ENCODE results near the gene ALDH1L1. TPM values are rescaled to one million over a fixed set of nuclear protein-coding genes. Genes with fewer than 3 reads are reported as not detected.

ALDH1L1 gene
- total RNA-seq, 5 donors from 2014 or later (not counting 1 experiment from before 2014, with no cell fraction given): 0.19 to 1.6 (median 0.20) TPM; not detected in 2

- DNase-seq (no peak), ATAC-seq (replicated peaks in 1 of 4) (no peak)
- no peaks in the 10 kb centered on the region for H3K9me3 Mint-ChIP-seq
- ChIA-PET POLR2A (no interaction called here), CTCF (no interaction called here)
- WGBS (ENCODE audit: insufficient coverage): 100% methylated on average over 5 of the region's 7 CpGs
- peaks cover 35% of the 10 kb centered on the region for H3K36me3 Mint-ChIP-seq
- Histone ChIP-seq H3K9me3 (no peaks in the 10 kb centered on the region), H3K27me3 (replicated peaks in 1 of 2; ENCODE audit: control insufficient read depth in 2 of 2, extremely low read depth in 1 of 2, insufficient read depth in 2 of 2, low read length in 1 of 2) (no peaks in the 10 kb centered on the region), H3K27ac (ENCODE audit: low read length) (no peak overlapping the region), H3K4me3 (ENCODE audit: control insufficient read depth in 1 of 2, extremely low read depth in 1 of 2, low read length in 1 of 2) (no peak overlapping the region), H3K4me1 (ENCODE audit: control insufficient read depth in 1 of 2, extremely low read depth in 1 of 2, insufficient read depth in 2 of 2, low read length in 2 of 2) (peaks cover 3 to 15% of the 10 kb centered on the region in 2 experiments), H3K36me3 (ENCODE audit: control insufficient read depth in 2 of 2, extremely low read depth in 1 of 2, insufficient read depth in 1 of 2, low read length in 1 of 2) (peaks cover 2 to 5% of the 10 kb centered on the region in 2 donors)
- peaks cover 15 to 31% (median 16%) of the 10 kb centered on the region in 3 donors for H3K4me1 Mint-ChIP-seq
- H3K27ac Mint-ChIP-seq: no peak overlapping the region
- H3K4me3 Mint-ChIP-seq: no peak overlapping the region
- H3K27me3 Mint-ChIP-seq: no peaks in the 10 kb centered on the region
Observed at GRCh38 chr3:126060613-126061145, 119.7 kb downstream of the ALDH1L1 start.

GRCh38 chr3:126058666-126059065 lies 121.7 kb downstream of the ALDH1L1 start:
- Mint-ChIP-seq H3K9me3 (no peaks in the 10 kb centered on the region), H3K4me1 (peaks cover 9 to 26% (median 12%) of the 10 kb centered on the region in 3 donors), H3K27ac (no peak overlapping the region), H3K36me3 (peaks cover 24% of the 10 kb centered on the region), H3K4me3 (no peak overlapping the region), H3K27me3 (no peaks in the 10 kb centered on the region)
- POLR2A ChIA-PET: no interaction called here
- DNase-seq (no peak), ATAC-seq (replicated peaks in 1 of 4) (no peak)
- Histone ChIP-seq H3K27ac (ENCODE audit: low read length) (no peak overlapping the region), H3K4me3 (ENCODE audit: control insufficient read depth in 1 of 2, extremely low read depth in 1 of 2, low read length in 1 of 2) (no peak overlapping the region), H3K9me3 (no peaks in the 10 kb centered on the region), H3K4me1 (ENCODE audit: control insufficient read depth in 1 of 2, extremely low read depth in 1 of 2, insufficient read depth in 2 of 2, low read length in 2 of 2) (peaks cover 3 to 10% of the 10 kb centered on the region in 2 experiments), H3K27me3 (replicated peaks in 1 of 2; ENCODE audit: control insufficient read depth in 2 of 2, extremely low read depth in 1 of 2, insufficient read depth in 2 of 2, low read length in 1 of 2) (no peaks in the 10 kb centered on the region), H3K36me3 (ENCODE audit: control insufficient read depth in 2 of 2, extremely low read depth in 1 of 2, insufficient read depth in 1 of 2, low read length in 1 of 2) (peaks cover 2 to 5% of the 10 kb centered on the region in 2 donors)
- CTCF ChIA-PET: interaction anchor here in 1 of 2 donors (0.6 kb wide), 1 partner anchor 292 kb away, joined by 3 read pairs; no protein-coding TSS in a partner anchor
- WGBS (ENCODE audit: insufficient coverage): 76% methylated on average over 6 of the region's 7 CpGs

- WGBS (ENCODE audit: insufficient coverage): 92% methylated on average over 9 of the region's 13 CpGs
- peaks cover 10 to 24% (median 11%) of the 10 kb centered on the region in 3 donors for H3K4me1 Mint-ChIP-seq
Observed at GRCh38 chr3:126057936-126058335, 122.5 kb downstream of the ALDH1L1 start.

GRCh38 chr3:126057501-126057819 lies 122.9 kb downstream of the ALDH1L1 start:
- Histone ChIP-seq H3K27ac (ENCODE audit: low read length) (no peak overlapping the region), H3K4me1 (ENCODE audit: control insufficient read depth in 1 of 2, extremely low read depth in 1 of 2, insufficient read depth in 2 of 2, low read length in 2 of 2) (peaks cover 0 to 3% of the 10 kb centered on the region in 2 experiments), H3K27me3 (replicated peaks in 1 of 2; ENCODE audit: control insufficient read depth in 2 of 2, extremely low read depth in 1 of 2, insufficient read depth in 2 of 2, low read length in 1 of 2) (no peaks in the 10 kb centered on the region), H3K9me3 (no peaks in the 10 kb centered on the region), H3K36me3 (ENCODE audit: control insufficient read depth in 2 of 2, extremely low read depth in 1 of 2, insufficient read depth in 1 of 2, low read length in 1 of 2) (peaks cover 2 to 5% of the 10 kb centered on the region in 2 donors), H3K4me3 (ENCODE audit: control insufficient read depth in 1 of 2, extremely low read depth in 1 of 2, low read length in 1 of 2) (no peak overlapping the region)
- 86% methylated on average over 10 of the region's 10 CpGs for WGBS (ENCODE audit: insufficient coverage)
- Mint-ChIP-seq H3K4me1 (peaks cover 14 to 28% (median 15%) of the 10 kb centered on the region in 3 donors), H3K9me3 (no peaks in the 10 kb centered on the region), H3K36me3 (peaks cover 24% of the 10 kb centered on the region), H3K27me3 (no peaks in the 10 kb centered on the region), H3K4me3 (no peak overlapping the region), H3K27ac (no peak overlapping the region)
- ChIA-PET POLR2A (no interaction called here), CTCF (no interaction called here)
- ATAC-seq (replicated peaks in 1 of 4) (no peak), DNase-seq (no peak)

More at GRCh38 chr3:126057936-126058335, 122.5 kb downstream of the ALDH1L1 start:
- Histone ChIP-seq H3K27ac (ENCODE audit: low read length) (no peak overlapping the region), H3K4me1 (ENCODE audit: control insufficient read depth in 1 of 2, extremely low read depth in 1 of 2, insufficient read depth in 2 of 2, low read length in 2 of 2) (peaks cover 2% of the 10 kb centered on the region in 2 experiments), H3K27me3 (replicated peaks in 1 of 2; ENCODE audit: control insufficient read depth in 2 of 2, extremely low read depth in 1 of 2, insufficient read depth in 2 of 2, low read length in 1 of 2) (no peaks in the 10 kb centered on the region), H3K4me3 (ENCODE audit: control insufficient read depth in 1 of 2, extremely low read depth in 1 of 2, low read length in 1 of 2) (no peak overlapping the region), H3K9me3 (no peaks in the 10 kb centered on the region), H3K36me3 (ENCODE audit: control insufficient read depth in 2 of 2, extremely low read depth in 1 of 2, insufficient read depth in 1 of 2, low read length in 1 of 2) (peaks cover 2 to 5% of the 10 kb centered on the region in 2 donors)
- Mint-ChIP-seq H3K4me3 (no peak overlapping the region), H3K27ac (no peak overlapping the region), H3K9me3 (no peaks in the 10 kb centered on the region), H3K36me3 (peaks cover 24% of the 10 kb centered on the region), H3K27me3 (no peaks in the 10 kb centered on the region)
- no peak for ATAC-seq (replicated peaks in 1 of 4)
- CTCF ChIA-PET: interaction anchor here in 1 of 2 donors (0.6 kb wide), 1 partner anchor 291 kb away, joined by 3 read pairs; no protein-coding TSS in a partner anchor
- POLR2A ChIA-PET: no interaction called here
- DNase-seq: no peak

- H3K9me3 ChIP-seq: no peaks in the 10 kb centered on the region
- ChIA-PET POLR2A (no interaction called here), CTCF (no interaction called here)
- Mint-ChIP-seq H3K4me3 (no peak overlapping the region), H3K9me3 (no peaks in the 10 kb centered on the region), H3K27me3 (no peaks in the 10 kb centered on the region), H3K4me1 (peaks cover 18 to 28% (median 19%) of the 10 kb centered on the region in 3 donors), H3K36me3 (peaks cover 24% of the 10 kb centered on the region), H3K27ac (no peak overlapping the region)
- ATAC-seq (replicated peaks in 1 of 4): no peak
- H3K4me3 ChIP-seq (ENCODE audit: control insufficient read depth in 1 of 2, extremely low read depth in 1 of 2, low read length in 1 of 2): no peak overlapping the region
- peaks cover 0 to 4% of the 10 kb centered on the region in 2 experiments for H3K4me1 ChIP-seq (ENCODE audit: control insufficient read depth in 1 of 2, extremely low read depth in 1 of 2, insufficient read depth in 2 of 2, low read length in 2 of 2)
- H3K27ac ChIP-seq (ENCODE audit: low read length): no peak overlapping the region
- 83% methylated on average over 12 of the region's 14 CpGs for WGBS (ENCODE audit: insufficient coverage)
- no peaks in the 10 kb centered on the region for H3K27me3 ChIP-seq (replicated peaks in 1 of 2; ENCODE audit: control insufficient read depth in 2 of 2, extremely low read depth in 1 of 2, insufficient read depth in 2 of 2, low read length in 1 of 2)
- no peak for DNase-seq
- peaks cover 2 to 5% of the 10 kb centered on the region in 2 donors for H3K36me3 ChIP-seq (ENCODE audit: control insufficient read depth in 2 of 2, extremely low read depth in 1 of 2, insufficient read depth in 1 of 2, low read length in 1 of 2)
Observed at GRCh38 chr3:126056681-126057500, 123.5 kb downstream of the ALDH1L1 start.

- Histone ChIP-seq H3K4me1 (ENCODE audit: control insufficient read depth in 1 of 2, extremely low read depth in 1 of 2, insufficient read depth in 2 of 2, low read length in 2 of 2) (peaks cover 0 to 4% of the 10 kb centered on the region in 2 experiments), H3K4me3 (ENCODE audit: control insufficient read depth in 1 of 2, extremely low read depth in 1 of 2, low read length in 1 of 2) (no peak overlapping the region), H3K36me3 (ENCODE audit: control insufficient read depth in 2 of 2, extremely low read depth in 1 of 2, insufficient read depth in 1 of 2, low read length in 1 of 2) (peaks cover 0 to 5% of the 10 kb centered on the region in 2 donors), H3K27ac (ENCODE audit: low read length) (no peak overlapping the region), H3K9me3 (no peaks in the 10 kb centered on the region), H3K27me3 (replicated peaks in 1 of 2; ENCODE audit: control insufficient read depth in 2 of 2, extremely low read depth in 1 of 2, insufficient read depth in 2 of 2, low read length in 1 of 2) (no peaks in the 10 kb centered on the region)
- ATAC-seq (replicated peaks in 1 of 4) (no peak), DNase-seq (no peak)
- H3K27me3 Mint-ChIP-seq: no peaks in the 10 kb centered on the region
- H3K9me3 Mint-ChIP-seq: no peaks in the 10 kb centered on the region
- H3K36me3 Mint-ChIP-seq: peaks cover 20% of the 10 kb centered on the region
- H3K4me1 Mint-ChIP-seq: peaks cover 18 to 25% (median 19%) of the 10 kb centered on the region in 3 donors
- 97% methylated on average over 8 of the region's 10 CpGs for WGBS (ENCODE audit: insufficient coverage)
- POLR2A ChIA-PET: no interaction called here
- no peak overlapping the region for H3K27ac Mint-ChIP-seq
- CTCF ChIA-PET: interaction anchor here in 1 of 2 donors (0.6 kb wide), 1 partner anchor 11 kb away, joined by 3 read pairs; no protein-coding TSS in a partner anchor
- H3K4me3 Mint-ChIP-seq: no peak overlapping the region
Observed at GRCh38 chr3:126056088-126056487, 124.3 kb downstream of the ALDH1L1 start.
